ENCODE data around the gene CTNND2.

DNA sequence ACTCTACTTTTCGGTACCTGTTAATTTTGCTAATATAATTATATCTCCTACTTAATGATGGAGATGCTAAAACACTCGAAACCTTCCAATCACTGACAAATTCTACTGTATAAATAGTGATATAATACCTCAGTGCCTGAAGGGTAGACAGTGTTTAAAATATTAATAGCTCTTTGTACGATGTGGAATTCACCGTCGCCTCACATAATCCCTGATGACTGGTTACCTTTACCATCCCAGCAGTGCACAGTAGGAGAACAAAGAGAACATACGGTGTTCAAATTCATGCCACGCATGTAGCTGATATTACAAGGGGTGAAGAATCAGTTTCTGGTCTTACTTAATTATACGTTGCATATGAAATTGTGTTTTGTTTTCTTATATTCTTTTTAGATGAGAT is 506.7 kb downstream of the CTNND2 start:
- TF ChIP-seq SALL2 (tag by site-specific recombination; IDR thresholded peaks at IDR 0.05; ENCODE audit: borderline replicate concordance) = no peak
- TF ChIP-seq, protein P1, sequence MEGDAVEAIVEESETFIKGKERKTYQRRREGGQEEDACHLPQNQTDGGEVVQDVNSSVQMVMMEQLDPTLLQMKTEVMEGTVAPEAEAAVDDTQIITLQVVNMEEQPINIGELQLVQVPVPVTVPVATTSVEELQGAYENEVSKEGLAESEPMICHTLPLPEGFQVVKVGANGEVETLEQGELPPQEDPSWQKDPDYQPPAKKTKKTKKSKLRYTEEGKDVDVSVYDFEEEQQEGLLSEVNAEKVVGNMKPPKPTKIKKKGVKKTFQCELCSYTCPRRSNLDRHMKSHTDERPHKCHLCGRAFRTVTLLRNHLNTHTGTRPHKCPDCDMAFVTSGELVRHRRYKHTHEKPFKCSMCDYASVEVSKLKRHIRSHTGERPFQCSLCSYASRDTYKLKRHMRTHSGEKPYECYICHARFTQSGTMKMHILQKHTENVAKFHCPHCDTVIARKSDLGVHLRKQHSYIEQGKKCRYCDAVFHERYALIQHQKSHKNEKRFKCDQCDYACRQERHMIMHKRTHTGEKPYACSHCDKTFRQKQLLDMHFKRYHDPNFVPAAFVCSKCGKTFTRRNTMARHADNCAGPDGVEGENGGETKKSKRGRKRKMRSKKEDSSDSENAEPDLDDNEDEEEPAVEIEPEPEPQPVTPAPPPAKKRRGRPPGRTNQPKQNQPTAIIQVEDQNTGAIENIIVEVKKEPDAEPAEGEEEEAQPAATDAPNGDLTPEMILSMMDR (tag by site-specific recombination; IDR thresholded peaks at IDR 0.05) = no peak
- no peak for TF ChIP-seq ZNF184 (tag by site-specific recombination; IDR thresholded peaks at IDR 0.05)
- no peak for TF ChIP-seq ZBTB1 (tag by site-specific recombination; IDR thresholded peaks at IDR 0.05)
- TF ChIP-seq ZNF146 (tag by site-specific recombination; IDR thresholded peaks at IDR 0.05) = no peak
- no peak for TF ChIP-seq ZFP69B (tag by site-specific recombination; IDR thresholded peaks at IDR 0.05)
- TF ChIP-seq ZBTB7A (tag by site-specific recombination; IDR thresholded peaks at IDR 0.05; ENCODE audit: low read depth) = no peak
- TF ChIP-seq, protein P2, sequence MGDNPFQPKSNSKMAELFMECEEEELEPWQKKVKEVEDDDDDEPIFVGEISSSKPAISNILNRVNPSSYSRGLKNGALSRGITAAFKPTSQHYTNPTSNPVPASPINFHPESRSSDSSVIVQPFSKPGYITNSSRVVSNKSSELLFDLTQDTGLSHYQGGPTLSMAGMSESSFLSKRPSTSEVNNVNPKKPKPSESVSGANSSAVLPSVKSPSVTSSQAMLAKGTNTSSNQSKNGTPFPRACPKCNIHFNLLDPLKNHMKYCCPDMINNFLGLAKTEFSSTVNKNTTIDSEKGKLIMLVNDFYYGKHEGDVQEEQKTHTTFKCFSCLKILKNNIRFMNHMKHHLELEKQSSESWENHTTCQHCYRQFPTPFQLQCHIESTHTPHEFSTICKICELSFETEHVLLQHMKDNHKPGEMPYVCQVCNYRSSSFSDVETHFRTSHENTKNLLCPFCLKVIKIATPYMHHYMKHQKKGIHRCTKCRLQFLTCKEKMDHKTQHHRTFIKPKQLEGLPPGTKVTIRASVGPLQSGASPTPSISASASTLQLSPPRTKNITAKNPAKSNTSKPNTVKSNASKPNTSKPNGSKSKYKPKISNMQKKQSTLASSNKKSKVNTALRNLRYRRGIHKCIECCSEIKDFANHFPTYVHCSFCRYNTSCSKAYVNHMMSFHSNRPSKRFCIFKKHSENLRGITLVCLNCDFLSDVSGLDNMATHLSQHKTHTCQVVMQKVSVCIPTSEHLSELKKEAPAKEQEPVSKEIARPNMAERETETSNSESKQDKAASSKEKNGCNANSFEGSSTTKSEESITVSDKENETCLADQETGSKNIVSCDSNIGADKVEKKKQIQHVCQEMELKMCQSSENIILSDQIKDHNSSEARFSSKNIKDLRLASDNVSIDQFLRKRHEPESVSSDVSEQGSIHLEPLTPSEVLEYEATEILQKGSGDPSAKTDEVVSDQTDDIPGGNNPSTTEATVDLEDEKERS (tag by site-specific recombination; IDR thresholded peaks at IDR 0.05) = no peak
